ENCODE data around the gene LRG1.

The LRG1 gene

GRCh38 chr19:4505570-4506448 lies 34.0 kb downstream of the LRG1 start:
- no peaks in the 10 kb centered on the region for H4K20me1 ChIP-seq (ENCODE audit: insufficient read depth)
- H3K36me3 ChIP-seq (ENCODE audit: insufficient read depth), result no peaks in the 10 kb centered on the region
- no peak overlapping the region for H3K9ac ChIP-seq
- H3K4me2 ChIP-seq, result no peak overlapping the region
- H2AFZ ChIP-seq (ENCODE audit: low read depth), result no peak overlapping the region
- TF ChIP-seq, protein P1, sequence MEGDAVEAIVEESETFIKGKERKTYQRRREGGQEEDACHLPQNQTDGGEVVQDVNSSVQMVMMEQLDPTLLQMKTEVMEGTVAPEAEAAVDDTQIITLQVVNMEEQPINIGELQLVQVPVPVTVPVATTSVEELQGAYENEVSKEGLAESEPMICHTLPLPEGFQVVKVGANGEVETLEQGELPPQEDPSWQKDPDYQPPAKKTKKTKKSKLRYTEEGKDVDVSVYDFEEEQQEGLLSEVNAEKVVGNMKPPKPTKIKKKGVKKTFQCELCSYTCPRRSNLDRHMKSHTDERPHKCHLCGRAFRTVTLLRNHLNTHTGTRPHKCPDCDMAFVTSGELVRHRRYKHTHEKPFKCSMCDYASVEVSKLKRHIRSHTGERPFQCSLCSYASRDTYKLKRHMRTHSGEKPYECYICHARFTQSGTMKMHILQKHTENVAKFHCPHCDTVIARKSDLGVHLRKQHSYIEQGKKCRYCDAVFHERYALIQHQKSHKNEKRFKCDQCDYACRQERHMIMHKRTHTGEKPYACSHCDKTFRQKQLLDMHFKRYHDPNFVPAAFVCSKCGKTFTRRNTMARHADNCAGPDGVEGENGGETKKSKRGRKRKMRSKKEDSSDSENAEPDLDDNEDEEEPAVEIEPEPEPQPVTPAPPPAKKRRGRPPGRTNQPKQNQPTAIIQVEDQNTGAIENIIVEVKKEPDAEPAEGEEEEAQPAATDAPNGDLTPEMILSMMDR (conservative IDR thresholded peaks at IDR 0.05; ENCODE audit: low read depth, low read length), result no peak
- no peaks in the 10 kb centered on the region; the same call in 1 of the 2 replicates for H3K27me3 ChIP-seq (ENCODE audit: insufficient read depth, low read depth)
- H3K79me2 ChIP-seq (ENCODE audit: insufficient read depth, low read depth), result no peaks in the 10 kb centered on the region
- no peak overlapping the region for H3K4me3 ChIP-seq (IDR thresholded peaks at IDR 0.05; ENCODE audit: insufficient read depth, low read depth, low read length)
- H3K27ac ChIP-seq, result no peak overlapping the region
- no peaks in the 10 kb centered on the region for H3K4me1 ChIP-seq (ENCODE audit: low read depth, poor library complexity, severe bottlenecking)

- Histone ChIP-seq H3K9ac (no peak overlapping the region), H3K36me3 (ENCODE audit: insufficient read depth) (no peaks in the 10 kb centered on the region), H3K4me1 (ENCODE audit: low read depth, poor library complexity, severe bottlenecking) (no peaks in the 10 kb centered on the region), H3K4me3 (IDR thresholded peaks at IDR 0.05; ENCODE audit: insufficient read depth, low read depth, low read length) (no peak overlapping the region), H3K27me3 (ENCODE audit: insufficient read depth, low read depth) (no peaks in the 10 kb centered on the region; the same call in 1 of the 2 replicates), H2AFZ (ENCODE audit: low read depth) (no peak overlapping the region), H4K20me1 (ENCODE audit: insufficient read depth) (no peaks in the 10 kb centered on the region), H3K79me2 (ENCODE audit: insufficient read depth, low read depth) (no peaks in the 10 kb centered on the region), H3K27ac (no peak overlapping the region), H3K4me2 (no peak overlapping the region)
- TF ChIP-seq, protein P1 (conservative IDR thresholded peaks at IDR 0.05; ENCODE audit: low read depth, low read length), result no peak
Observed at GRCh38 chr19:4504891-4505569, 34.8 kb downstream of the LRG1 start.

DNA sequence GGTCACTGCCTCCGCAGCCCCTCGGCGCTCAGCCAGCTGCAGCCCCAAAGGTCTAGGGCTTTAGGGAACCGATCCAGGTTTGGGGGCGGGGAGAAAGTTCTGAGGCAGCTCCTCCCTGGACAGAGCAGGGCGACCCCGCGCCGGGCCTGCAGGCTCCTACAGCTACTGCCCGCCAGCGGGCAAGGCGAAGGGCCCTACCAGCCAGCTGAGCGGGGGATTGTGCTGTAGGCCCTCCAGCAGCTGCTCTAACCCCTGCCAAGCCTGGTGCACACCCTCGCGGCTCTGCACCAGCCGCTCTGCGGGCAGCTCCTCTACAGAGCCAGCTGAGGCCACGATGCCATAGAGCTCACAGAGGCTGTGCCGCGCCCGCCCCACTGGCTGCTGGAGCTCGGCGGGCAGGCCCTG lies 35.5 kb downstream of the LRG1 start:
- Histone ChIP-seq H4K20me1 (ENCODE audit: insufficient read depth) (no peaks in the 10 kb centered on the region), H3K4me2 (no peak overlapping the region), H3K79me2 (ENCODE audit: insufficient read depth, low read depth) (no peaks in the 10 kb centered on the region), H3K9ac (no peak overlapping the region), H3K36me3 (ENCODE audit: insufficient read depth) (no peaks in the 10 kb centered on the region), H2AFZ (ENCODE audit: low read depth) (no peak overlapping the region), H3K4me3 (IDR thresholded peaks at IDR 0.05; ENCODE audit: insufficient read depth, low read depth, low read length) (no peak overlapping the region), H3K27ac (no peak overlapping the region), H3K4me1 (ENCODE audit: low read depth, poor library complexity, severe bottlenecking) (no peaks in the 10 kb centered on the region), H3K27me3 (ENCODE audit: insufficient read depth, low read depth) (no peaks in the 10 kb centered on the region; the same call in 1 of the 2 replicates)
- TF ChIP-seq, protein P1 (conservative IDR thresholded peaks at IDR 0.05; ENCODE audit: low read depth, low read length), result no peak

GRCh38 chr19:4503825-4504170 lies 36.0 kb downstream of the LRG1 start:
- Histone ChIP-seq H3K27ac (no peak overlapping the region), H3K4me2 (no peak overlapping the region), H3K4me3 (IDR thresholded peaks at IDR 0.05; ENCODE audit: insufficient read depth, low read depth, low read length) (no peak overlapping the region), H4K20me1 (ENCODE audit: insufficient read depth) (no peaks in the 10 kb centered on the region), H3K36me3 (ENCODE audit: insufficient read depth) (no peaks in the 10 kb centered on the region), H3K79me2 (ENCODE audit: insufficient read depth, low read depth) (no peaks in the 10 kb centered on the region), H3K27me3 (ENCODE audit: insufficient read depth, low read depth) (no peaks in the 10 kb centered on the region), H3K4me1 (ENCODE audit: low read depth, poor library complexity, severe bottlenecking) (no peaks in the 10 kb centered on the region), H3K9ac (no peak overlapping the region), H2AFZ (ENCODE audit: low read depth) (no peak overlapping the region)
- TF ChIP-seq, protein P1 (conservative IDR thresholded peaks at IDR 0.05; ENCODE audit: low read depth, low read length), result no peak

All from KMS-11 (cell line).